AG04449 (cell line): ENCODE results near the gene DOK7.

ENCODE experiments used
- CTCF ChIA-PET: fragments of 350-600 bp; formaldehyde crosslinking; extraction: SDS; loops from one replicate; lab custom pipeline; 2021; ENCODE audit warnings: antibody characterized with exemption; lab: Yijun Ruan, JAX
- POLR2A ChIA-PET: fragments of 400-600, 350-600 bp; formaldehyde crosslinking; extraction: SDS; loops from one replicate; lab custom pipeline; 2020; ENCODE audit warnings: antibody characterized with exemption, inconsistent platforms; lab: Yijun Ruan, JAX
- DNase-seq: peaks from one replicate; pipeline ENCODE4 v3.0.0-alpha.2; 2010; ENCODE audit warnings: low read depth, low spot score
- H3K4me3 ChIP-seq: 2 replicates; pipeline ENCODE4 v1.5.1; 2011; ENCODE audit warnings: low read depth, mild to moderate bottlenecking, control low read depth, low read length
- CTCF ChIP-seq: IDR thresholded peaks from one replicate; pipeline ENCODE4 v1.5.1; 2011; ENCODE audit warnings: mild to moderate bottlenecking, moderate library complexity, low read length, control low read depth, inconsistent platforms; ENCODE audit not compliant: insufficient read depth; ENCODE audit errors: missing control alignments

The DOK7 gene

GRCh38 chr4:3421470-3421869 is 41.6 kb upstream of the DOK7 start:
- no peak overlapping the region for H3K4me3 ChIP-seq
- ChIA-PET POLR2A (no interaction called here), CTCF (interaction anchor here (2.1 kb wide), 1 partner anchor 8 kb away, joined by 7 read pairs; no protein-coding TSS in a partner anchor)
- no peak for TF ChIP-seq CTCF
- DNase-seq = no peak

GRCh38 chr4:3422241-3422801 is 40.8 kb upstream of the DOK7 start:
- no peak for TF ChIP-seq CTCF
- ChIA-PET POLR2A (no interaction called here), CTCF (no interaction called here)
- no peak for DNase-seq
- no peak overlapping the region for H3K4me3 ChIP-seq

- ChIA-PET POLR2A (no interaction called here), CTCF (no interaction called here)
- no peak overlapping the region for H3K4me3 ChIP-seq
- no peak for TF ChIP-seq CTCF
- no peak for DNase-seq
These were observed 40.3 kb upstream of the DOK7 start for GRCh38 chr4:3422808-3423297.

- TF ChIP-seq CTCF = no peak
- DNase-seq = no peak
- ChIA-PET POLR2A (no interaction called here), CTCF (no interaction called here)
- no peak overlapping the region for H3K4me3 ChIP-seq
These were observed 39.7 kb upstream of the DOK7 start for GRCh38 chr4:3423406-3423805.

GRCh38 chr4:3423952-3424351 is 39.2 kb upstream of the DOK7 start:
- ChIA-PET CTCF (interaction anchor here (1.0 to 1.6 kb wide), 2 partner anchors 11 to 78 kb away, joined by 3 to 5 read pairs; no protein-coding TSS in a partner anchor), POLR2A (no interaction called here)

More at GRCh38 chr4:3423952-3424351, 39.2 kb upstream of the DOK7 start:
- DNase-seq = no peak
- no peak overlapping the region for H3K4me3 ChIP-seq
- TF ChIP-seq CTCF = no peak
